ENCODE measurements around the gene HDAC9.

GRCh38 chr7:18555968-18556367 is 60.4 kb downstream of the HDAC9 start:
- TF ChIP-seq CTCF (conservative IDR thresholded peaks at IDR 0.05 in 1 of 2, IDR thresholded peaks at IDR 0.05 in 1 of 2; ENCODE audit: low read depth in 1 of 2, low read length in 2 of 2): no peak
- TF ChIP-seq EZH2 (IDR thresholded peaks at IDR 0.05; ENCODE audit: low read length, missing control alignments): no peak

Data from fibroblast of lung (primary cell).